Measurements from ENCODE around the gene UBTF. TPM values are rescaled to one million over a fixed set of nuclear protein-coding genes. Genes with fewer than 3 reads are reported as not detected.
A peak's percentile ranks its signal among the peaks of the same experiment; 100 is the strongest.
"Not testable (repeated sequence)": the region's sequence is repeated elsewhere in the genome, so short reads cannot be mapped to it uniquely, and the experiment has no call there.

The UBTF gene
- total RNA-seq, 1 donor from 2014 or later: 73.3 TPM

- DNase-seq: no peak
These were observed 28.6 kb upstream of the UBTF start for GRCh38 chr17:44247876-44248736.

- no peak for DNase-seq
These were observed 28.0 kb upstream of the UBTF start for GRCh38 chr17:44247440-44247841.

DNA sequence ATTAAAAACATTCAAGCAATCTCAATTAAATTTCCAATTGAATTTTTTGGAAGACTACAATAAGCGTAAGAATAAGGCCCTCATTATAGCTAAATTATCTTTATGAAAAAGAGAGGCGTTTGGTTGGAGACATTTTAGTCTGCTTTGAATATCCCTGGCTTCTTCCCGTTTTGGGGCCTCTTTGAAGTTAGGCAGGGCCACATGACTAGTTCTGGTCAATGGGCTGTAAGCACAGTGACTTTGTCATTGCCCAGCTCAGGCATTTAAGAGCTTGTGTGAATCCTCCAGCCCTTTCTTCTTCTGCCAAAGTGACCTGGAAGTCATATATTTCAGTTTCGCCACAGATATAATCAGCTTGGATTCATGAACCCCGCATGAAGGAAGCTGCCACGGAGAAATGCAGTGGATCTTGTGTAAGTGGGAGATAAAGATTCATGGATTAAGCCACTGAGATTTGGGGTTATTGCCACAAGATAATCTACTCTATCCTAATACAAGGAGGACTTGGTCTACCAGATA lies 21.7 kb upstream of the UBTF start:
- no peak for DNase-seq

DNA sequence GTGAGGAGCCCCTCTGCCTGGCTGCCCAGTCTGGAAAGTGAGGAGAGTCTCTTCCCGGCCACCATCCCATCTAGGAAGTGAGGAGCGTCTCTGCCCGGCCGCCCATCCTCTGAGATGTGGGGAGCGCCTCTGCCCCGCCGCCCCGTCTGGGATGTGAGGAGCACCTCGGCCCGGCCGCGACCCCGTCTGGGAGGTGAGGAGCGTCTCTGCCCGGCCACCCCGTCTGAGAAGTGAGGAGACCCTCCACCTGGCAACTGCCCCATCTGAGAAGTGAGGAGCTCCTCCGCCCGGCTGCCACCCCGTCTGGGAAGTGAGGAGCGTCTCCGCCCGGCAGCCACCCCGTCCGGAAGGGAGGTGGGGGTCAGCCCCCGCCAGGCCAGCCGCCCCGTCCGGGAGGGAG lies 18.4 kb upstream of the UBTF start:
- DNase-seq: not testable (repeated sequence)

- DNase-seq: no peak
These were observed 17.0 kb upstream of the UBTF start for GRCh38 chr17:44236444-44236991.

DNA sequence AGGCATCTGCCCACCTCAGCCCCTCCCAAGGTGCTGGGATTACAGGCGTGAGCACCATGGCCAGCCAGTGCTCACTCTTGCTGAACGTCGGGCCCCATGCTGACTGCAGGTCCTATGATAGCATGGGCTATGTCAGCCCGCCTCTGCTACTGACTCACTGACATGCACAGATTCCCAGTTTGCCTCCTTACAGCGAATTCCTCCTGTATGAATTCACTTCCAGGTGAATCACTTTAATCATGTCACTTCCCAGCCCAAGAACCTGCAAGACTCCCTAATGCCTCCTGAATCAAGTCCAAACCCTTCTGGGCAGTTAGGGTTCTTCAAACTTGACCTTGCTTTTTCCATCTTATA lies 16.1 kb upstream of the UBTF start:
- DNase-seq: no peak

DNA sequence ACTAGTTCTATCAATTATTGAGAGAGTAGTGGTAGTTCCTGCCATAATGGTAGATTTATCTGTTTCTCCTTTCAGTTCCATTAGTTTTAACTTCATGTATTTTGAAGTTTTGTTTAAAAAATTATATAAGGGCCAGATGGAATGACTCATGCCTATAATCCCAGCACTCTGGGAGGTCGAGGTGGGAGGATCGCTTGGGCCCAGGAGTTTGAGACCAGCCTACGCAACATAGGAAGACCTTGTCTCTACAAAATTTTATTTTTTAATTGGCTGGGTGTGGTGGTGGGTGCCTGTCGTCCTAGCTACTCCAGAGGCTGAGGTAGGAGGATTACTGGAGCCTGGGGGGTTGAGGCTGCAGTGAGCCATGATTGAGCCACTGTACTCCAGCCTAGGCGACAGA lies 14.1 kb upstream of the UBTF start:
- DNase-seq: no peak

- no peak for DNase-seq
These were observed 12.6 kb upstream of the UBTF start for GRCh38 chr17:44232061-44232460.

GRCh38 chr17:44230140-44230539 lies 10.7 kb upstream of the UBTF start:
- no peak for DNase-seq

DNA sequence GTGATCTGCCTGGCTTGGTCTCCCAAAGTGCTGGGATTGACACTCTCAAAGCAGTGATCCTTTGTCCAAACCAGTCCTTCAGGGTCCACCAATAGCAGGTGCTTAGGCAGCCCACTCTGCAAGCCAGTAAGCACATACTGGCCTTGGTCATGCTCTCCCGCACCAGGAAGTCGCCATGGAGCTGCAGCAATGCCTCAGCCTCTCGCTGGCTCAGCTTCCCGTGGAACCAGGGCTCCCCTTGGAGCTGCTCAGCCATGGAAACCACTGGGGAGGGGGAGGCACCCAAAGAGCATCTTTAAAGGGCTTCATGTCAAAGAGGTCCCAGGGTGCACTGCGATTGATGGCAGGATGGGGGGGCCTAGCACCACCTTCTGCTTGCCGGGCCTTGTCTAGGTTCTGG lies 9.6 kb upstream of the UBTF start:
- DNase-seq: no peak

DNA sequence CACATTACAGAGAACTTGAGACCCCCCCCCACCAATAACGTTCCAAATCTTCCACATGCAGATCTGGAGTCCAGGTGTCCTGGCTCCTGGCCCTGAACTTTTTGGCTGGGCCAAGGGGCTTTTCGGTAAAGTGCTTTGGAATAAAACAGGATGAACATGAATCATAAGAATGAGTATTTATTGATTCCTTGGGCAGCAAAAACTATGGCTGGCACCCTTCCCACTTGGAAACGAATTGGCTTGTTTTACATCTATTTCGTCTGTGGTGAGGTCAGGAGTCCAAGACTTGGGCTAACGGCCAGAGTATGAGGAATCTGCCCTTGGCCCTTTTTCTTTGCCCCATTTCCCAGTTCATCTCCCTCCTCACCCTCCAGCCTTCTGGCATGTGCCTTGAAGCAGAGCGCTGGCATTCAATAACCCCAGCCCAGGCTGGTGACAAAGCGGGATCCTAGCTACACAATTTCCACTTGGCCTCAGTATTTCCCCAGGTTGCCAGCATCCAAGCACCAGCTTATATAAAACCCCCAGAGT lies 4.1 kb upstream of the UBTF start:
- DNase-seq: no peak

DNA sequence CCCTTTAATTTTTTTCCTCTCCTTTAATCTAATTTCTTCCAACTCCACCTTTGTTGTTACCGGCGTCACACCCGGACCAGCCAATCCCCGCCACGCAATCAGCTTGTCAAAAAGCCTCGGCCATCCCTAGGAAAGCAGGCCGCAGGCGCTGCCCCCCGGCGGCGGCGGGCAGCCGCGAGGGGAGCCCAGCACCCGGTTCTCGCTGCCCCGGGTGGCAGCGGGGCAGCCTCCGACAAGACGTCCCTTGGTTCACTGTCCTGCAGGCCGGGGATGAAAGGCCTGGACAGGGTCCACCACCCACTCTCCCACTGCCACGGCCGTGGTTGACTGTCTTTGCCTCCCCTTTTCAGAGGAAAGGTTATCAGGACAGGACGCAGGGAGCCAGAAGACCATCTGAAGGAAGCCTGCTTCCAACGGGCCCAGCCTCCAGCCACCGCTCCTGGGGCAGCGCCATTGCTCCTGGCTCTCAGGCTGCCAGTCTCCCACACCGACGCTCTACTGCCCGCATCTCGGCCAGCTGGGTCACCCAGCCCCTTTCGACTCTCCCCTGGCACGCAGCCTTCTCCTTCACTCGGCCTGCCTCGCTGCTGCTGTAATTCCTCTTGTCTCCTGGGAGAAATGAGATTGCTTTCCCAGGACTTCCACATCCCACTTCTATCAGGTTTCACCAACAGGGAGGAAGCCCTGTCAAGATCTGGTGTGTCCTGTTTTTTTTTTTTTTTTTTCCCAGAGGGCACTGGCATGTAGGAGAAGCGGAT lies 2.8 kb upstream of the UBTF start:
- DNase-seq: peak; percentile 82

DNA sequence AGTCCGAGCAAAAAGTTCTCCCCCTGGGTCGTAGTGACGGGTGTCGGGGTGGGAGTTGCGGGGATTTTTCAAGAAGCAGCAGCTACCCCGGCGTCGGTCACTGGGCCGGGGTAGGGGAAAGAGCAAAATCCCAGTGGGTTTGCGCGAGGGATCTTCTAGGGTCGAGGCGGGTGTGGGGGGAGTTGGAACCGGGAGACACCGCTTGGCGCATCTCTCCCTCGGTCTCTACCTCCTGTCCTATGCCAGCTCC lies 2.3 kb upstream of the UBTF start:
- no peak for DNase-seq

GRCh38 chr17:44221084-44221861 lies 1.8 kb upstream of the UBTF start:
- peak; percentile 72 for DNase-seq

- peak; percentile 56 for DNase-seq
These were observed 973 bp upstream of the UBTF start for GRCh38 chr17:44220213-44221083.

- DNase-seq: peak; percentile 61
These were observed 313 bp downstream of the UBTF start for GRCh38 chr17:44219108-44219615.

DNA sequence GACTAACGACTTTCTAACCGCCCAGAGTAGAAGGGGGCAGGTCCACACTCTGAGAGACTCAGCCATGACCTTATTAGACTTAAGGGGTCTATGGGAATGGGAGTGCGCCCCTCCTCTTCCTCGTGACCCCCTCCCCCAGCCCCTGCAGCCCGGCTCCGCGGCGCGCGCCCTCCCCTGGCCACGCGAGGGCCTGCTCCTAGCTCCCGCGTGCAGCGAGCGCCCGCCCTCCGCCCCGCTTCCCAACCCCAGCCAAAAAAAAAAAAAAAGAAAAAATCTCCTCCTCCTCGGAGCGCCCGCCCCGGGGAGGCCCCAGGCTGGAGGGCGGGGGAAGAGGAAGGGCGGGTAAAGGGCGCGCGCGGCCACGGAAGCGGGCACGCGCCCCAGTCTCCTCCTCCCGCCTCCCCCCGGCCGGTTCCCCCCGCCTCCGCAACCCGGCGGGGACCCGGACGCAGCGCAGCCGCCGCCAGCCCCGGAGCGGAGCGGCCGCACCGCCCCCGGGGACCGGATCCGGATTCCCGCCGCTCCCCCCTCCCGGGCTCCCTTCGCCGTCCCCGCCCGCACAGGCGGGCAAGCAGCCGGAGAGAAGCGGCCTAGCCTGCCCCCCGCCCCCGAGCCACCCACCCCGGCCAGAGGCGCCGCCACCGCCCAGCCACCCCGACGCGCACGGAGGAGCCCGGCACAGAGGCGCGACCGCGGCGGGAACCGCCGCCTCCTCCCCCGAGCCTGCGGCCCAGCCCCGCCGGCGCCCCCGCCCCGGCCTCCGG lies 949 bp downstream of the UBTF start:
- DNase-seq: peak; percentile 77

GRCh38 chr17:44217738-44218343 lies 1.6 kb downstream of the UBTF start:
- no peak for DNase-seq

GRCh38 chr17:44216694-44217093 lies 2.8 kb downstream of the UBTF start:
- no peak for DNase-seq

GRCh38 chr17:44216173-44216572 lies 3.3 kb downstream of the UBTF start:
- no peak for DNase-seq
